ENCODE data around the gene MYCN.
"Not testable (repeated sequence)": the region's sequence is repeated elsewhere in the genome, so short reads cannot be mapped to it uniquely, and the experiment has no call there.

MYCN gene

DNA sequence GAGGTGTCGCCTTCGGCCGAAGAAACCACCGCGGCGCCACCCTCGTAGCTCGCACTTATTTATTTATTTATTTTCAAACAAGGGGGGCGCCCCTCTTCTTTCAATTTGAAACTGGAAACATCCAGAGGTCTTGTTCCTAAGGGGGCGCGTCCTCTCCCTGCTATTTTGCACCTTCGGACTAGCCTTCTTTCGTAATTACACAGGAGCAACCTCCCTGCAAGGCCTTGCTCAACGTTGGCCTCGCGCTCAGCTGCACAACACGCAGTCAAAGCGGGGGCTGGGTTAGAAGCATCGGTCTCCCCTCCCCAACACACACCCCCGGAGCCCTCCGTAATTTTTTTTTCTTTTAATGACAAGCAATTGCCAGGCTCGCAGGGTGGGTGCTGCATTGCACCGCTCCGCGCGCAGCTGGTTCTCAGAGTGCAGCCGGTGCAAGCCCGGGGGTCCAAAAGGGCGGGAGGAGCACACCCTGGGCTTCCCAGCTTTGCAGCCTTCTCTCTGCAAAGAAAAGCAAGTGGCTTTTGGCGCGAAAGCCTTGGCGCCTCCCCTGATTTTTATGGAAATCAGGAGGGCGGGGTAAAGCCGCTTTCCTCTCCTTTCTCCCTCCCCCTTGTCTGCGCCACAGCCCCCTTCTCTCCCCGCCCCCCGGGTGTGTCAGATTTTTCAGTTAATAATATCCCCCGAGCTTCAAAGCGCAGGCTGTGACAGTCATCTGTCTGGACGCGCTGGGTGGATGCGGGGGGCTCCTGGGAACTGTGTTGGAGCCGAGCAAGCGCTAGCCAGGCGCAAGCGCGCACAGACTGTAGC is at the start of gene MYCN:
Gene MYCN, plus strand, starts transcription at position 697 of the 807 bp plus-strand sequence. CDS start 1,515 bp downstream, outside the sequence.
- DNase-seq, result peak; percentile 7 to 23

DNA sequence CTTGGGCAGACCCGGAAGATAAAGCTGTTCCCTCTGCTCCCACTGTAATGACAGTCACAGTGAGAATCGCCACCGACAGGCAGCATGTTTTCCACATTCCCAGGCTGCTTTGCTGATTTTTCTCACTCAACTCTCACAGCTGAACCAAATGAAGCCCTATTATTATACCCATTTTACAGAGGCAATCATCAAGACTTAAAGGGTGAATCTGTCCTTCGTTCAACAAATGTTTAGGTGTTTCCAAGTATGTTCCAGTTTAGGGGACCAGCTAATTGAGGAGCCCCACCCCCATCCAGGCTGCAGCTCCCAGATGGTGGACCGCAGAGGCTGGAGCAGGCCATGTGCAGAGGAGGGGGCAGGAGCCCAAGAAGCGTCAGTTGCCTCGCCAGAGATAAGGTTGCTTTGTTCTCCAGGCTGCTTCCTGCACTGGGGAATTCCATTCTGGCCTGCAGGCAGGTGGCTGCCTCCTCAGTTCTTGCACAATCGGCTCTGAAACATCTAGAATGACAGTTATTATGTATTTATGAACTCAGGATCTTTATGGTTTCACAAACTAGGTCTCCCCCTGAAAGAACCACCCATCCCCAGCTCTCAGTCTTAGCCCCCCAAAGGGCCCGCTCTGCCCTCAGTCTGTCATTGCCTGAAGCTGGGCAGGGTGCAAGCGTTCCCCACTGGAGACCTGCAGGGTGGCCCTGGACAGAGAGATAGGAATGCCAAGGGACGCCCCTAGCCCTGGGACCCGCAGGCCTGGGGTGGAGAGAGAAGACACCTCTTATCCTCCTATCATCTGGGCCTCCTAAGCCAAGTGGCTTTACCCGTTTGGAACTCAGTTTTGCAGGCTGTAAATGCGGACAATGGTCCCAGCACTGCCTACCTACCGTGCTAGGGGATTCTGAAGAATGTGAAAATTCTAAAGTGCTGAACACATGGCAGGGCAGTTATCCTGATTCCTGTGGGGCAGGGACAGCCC is 49.1 kb upstream of the MYCN start:
- no peak for DNase-seq

DNA sequence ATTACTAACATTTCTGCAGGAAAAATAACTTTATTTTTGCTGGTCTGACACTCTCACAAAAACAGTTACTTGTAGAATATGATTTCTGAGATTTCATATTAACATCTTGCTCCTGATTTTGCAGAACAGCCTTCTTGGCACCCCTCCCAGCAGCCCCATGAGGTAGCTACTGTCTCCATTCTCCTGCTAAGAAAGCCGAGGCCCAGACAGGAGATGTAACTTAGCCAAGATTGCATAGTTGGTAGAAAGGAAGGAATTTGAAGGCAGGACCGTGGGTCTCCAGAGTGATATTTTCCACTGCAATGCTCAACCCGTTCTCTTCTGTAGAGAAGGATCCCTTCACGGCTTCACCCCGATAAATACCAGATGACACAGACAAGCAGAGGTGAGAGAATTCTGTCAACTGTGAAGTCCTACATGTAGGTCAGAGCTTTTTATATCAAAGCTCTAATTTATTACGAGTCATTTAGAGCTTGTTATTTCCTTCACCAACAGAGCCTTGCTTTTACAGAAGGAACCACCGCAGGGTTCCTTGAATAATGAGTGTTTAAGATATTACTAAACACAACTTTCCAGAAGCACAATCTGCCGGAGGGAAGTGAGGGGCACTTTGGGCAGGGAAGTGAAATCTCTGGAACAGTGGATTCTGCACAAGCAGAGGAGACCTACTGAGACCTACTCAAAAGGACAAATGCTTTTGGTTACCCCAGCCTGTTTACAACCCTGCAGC is 48.0 kb upstream of the MYCN start:
- DNase-seq, result no peak

DNA sequence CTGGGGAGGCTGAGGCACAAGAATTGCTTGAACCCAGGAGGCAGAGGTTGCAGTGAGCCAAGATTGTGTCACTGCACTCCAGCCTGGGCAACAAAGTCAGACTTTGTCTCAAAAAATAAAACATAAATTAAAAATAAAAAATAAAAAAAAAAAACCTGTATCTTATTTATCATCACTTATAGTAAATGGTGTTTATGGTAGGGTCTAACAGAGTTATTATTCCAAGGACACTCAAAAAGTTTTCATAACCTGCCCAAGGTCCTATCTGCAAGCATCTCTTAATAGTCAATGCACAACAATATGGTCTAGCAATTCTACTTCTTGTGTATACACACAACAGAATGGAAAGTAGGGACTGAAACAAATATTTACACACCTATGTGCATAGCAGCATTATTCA is 47.3 kb upstream of the MYCN start:
- no peak for DNase-seq

DNA sequence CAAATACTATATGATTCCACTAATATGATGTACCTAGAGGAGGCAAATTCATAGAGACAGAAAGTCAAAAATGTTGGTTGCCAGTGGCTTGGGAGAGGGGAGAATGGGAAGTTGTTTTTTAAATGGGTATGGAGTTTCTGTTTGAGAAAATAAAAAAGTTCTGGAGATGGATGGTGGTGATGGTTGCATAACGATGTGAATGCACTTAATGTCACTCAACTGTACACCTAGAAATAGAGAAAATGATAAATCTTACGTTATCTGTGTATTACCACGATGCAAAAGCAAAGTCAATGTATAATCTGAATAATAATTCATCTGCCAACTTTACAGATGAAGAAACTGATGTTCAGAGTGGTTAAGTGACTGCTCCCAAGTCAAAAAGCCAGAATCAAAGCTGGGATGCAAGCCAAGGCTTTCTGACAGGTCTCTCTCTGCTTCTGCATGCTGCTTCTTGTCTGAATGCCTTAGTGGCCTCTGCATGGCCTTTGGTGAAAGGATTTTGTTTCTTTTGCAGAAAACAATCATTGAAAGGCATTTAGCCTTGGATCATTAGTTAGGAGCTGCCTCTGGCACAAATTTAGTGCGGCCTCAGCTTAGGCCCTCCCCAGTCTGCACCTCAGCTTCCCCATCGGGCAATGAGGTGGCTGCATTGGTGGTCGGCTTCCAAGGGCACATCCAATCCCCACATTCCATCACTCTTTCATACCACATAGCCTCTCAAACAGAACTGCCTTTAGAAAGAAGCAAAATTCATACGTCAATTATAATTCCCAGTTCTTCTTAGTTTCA is 46.5 kb upstream of the MYCN start:
- DNase-seq, result no peak

DNA sequence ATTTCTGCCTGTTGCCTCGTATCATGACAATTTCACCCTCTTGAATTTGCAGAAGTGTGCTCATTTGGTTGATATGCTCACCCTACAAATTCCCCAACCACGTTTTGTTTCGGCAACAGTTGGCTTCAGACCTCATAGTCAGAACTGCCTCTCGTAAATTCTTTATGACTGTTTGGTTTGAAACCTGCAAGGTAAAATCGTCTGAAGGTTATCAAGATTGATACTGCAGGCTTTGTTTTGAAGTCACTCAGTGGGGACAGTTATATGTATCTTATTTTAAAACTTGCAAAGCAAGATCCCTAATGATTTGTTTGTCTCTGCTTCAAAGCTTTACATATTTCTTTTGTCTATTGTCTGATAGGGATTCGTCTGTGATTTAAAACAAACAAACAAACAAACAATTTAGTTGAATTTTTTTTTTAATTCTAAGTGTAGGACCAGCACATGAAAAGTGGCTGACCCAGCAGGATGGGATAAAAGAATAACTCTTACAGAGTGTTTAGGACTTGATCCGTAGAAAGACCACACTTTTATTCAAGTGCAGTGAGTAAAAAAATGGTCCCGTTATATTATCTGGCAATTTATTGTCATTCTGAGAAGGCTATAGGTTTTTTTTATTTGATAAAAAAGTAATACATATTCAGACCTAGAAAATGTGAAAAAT is 45.7 kb upstream of the MYCN start:
- no peak for DNase-seq

DNA sequence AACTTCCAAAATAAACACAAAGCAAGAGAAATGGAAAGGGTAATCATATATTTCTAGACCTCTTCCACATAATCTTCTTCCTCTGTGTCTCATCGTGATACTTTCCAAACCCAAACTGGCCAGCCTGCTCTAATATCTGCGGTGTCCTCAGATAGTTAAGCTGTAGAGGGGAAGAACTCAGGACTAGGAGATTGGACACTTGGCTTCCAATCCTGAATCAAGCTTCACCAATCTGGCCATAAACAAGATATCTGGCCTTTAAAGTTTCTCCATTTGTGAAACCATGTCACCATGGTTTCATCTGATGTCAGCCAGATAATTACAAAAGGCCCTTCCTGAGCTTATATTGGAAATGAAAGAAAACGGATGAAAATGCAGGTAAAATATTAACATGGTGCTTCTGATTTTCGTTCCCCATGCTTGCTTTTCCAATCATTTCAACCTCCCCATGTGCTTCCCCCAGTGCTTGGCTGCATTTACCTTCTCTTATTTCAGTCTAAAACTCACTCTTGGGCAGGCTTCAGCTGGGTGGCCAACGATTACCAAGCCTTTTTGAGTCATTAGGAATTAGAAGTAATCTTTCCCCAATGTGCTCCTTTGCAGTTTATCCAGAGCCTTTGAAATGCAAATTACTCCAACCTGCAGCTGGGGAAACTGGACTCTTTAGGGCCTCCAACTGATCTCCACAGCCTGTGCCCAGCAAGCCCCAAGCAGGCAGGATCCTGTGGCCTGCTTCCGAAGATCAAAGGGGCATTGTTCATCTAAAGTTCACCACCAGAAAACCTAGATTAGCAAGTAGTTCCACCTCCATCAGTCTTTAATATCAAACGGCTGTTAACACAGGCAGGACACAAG is 44.5 kb upstream of the MYCN start:
- DNase-seq, result no peak

DNA sequence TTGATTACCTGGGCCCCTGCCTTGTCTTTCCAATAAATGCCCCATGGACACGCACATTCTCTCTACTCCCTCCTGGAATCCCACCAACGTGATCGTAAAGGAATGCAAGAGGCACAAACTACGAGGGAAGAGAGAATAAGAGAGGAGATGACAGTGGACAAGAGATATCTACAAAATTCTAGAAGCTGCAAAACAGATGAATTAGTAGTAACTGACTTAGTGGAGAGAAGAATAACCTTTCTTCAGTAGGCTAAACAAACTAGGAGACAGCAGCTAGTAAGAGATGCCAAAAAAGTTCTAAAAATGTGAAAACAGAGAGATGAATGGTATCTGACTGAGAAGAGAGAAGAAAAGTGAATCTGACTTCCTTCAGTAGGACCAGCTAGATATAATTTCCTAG is 43.5 kb upstream of the MYCN start:
- no peak for DNase-seq

DNA sequence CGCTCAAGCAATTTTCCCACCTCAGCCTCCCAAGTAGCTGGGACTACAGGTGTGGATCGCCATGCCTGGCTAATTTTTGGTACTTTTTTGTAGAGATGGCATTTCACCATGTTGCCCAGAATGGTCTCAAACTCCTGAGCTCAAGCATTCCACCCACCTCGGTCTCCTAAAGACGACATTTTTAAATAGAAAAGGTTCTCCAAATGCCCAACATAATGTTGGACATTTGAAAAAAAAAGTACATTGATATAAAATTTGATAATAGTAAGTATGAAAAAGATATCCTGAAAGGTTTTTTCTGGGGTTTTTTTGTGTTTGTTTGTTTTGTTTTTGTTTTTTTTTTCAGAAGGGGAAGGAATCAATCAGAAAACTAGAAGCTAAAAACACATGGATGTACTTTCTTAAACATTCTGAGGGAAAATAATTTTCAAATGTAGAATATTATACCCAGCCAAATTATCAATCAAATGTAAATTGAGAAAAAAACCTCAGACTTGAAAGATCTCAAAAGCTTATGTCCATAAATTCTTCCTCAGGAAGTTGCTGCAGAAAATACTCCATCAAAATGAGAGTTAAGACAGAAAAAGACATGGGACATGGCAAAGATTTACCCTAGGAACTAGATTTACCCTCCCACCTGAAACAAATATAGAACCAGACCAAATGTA is 42.8 kb upstream of the MYCN start:
- no peak for DNase-seq

DNA sequence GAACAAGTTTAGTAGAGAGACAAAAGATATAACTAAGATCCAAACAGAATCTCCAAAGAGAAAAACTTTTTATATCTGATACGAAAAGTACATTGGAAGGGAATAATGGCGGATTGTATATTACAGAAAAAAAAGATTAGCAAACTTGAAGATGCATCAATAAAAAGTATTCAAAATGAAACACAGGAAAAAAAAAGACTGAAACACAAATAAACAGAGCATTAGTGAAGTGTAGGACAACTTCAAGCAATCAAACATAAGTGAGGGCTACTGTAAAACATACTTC is 41.1 kb upstream of the MYCN start:
- no peak for DNase-seq

DNA sequence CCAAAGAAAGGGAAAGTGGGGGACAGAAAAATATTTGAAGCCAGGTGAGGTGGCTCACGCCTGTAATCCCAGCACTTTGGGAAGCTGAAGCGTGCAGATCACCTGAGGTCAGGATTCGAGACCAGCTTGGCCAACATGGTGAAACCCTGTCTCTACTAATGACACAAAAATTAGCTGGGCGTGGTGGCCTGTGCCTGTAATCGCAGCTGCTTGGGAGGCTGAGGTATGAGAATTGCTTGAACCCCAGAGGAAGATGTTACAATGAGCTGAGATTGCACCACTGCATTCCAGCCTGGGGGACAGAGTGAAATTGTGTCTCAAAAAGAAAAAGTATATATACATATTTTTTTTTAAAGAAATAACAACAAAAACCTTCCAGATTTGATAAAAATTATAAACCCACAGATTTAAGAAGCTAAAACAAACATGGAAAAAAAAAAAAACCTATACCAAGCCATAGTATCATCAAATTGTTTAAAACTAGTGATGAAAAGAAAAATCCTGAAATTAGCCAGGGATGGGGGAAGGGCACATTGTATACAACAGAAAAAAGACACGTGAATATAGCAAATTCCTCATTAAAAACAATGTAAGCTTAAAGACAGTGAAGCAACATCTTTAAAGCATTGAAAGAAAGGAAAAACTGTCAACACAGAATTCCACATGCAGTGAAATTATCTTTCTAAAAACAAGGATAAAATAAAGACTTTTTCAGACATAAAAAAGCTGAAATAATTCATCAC is 40.4 kb upstream of the MYCN start:
- DNase-seq, result no peak

DNA sequence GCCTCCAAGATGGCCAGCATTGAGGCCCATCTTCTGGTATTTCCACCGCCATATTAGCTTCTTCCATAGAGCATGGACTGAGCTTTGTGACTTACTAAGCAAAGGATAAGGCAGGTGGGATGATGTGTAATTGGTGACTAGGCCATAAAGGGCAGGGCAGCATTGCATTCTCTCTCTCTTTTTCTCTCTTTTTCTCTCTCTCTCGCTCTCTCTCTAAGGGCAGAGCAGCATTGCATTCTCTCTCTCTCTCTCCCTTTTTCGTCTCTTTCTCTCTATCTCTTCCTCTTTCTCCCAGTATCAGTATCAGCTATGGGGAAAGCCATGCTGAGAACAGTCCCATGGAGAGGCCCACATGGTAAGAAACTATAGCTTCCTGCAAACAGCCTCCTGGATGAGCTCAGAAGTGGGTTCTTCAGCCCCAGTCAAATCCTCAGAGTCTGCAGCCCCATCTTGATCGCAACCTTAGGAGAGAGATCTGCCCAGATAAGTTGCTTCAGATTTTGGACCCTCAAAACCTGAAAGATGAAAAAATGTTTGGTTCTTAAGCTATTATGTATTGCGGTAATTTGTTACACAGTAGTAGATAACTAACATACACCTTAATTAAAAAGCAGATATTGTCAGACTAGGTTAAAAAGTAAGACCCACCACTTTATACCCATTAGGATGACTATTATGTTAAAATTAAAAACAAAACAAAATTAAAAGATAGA is 39.1 kb upstream of the MYCN start:
- no peak for DNase-seq

DNA sequence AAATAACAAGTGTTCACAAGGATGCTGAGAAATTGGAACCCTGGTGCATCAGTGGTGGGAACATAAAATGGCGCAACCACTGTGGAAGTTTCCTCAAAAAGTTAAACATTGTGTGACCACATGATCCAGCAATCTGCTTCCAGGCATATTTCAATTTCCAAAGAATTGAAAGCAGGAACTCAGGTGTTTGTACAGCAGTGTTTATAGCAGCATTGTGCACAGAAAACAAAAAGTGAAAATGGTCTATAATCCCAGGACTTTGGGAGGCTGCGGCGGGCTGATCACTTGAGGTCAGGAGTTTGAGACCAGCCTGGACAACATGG is 38.6 kb upstream of the MYCN start:
- DNase-seq, result no peak

DNA sequence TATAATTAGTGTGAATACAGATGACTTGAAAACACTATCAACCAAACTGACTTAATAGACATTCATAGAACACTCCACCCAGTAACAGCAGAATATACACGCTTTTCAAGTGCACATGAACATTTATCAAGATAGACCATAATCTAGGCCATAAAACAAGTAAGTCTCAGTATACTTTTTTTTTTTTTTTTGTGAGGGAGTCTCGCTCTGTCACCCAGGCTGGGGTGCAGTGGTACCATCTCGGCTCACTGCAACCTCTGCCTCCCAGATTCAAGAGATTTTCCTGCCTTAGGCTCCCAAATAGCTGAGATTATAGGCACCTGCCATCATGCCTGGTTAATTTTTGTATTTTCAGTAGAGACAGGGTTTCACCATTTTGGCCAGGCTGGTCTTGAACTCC is 36.4 kb upstream of the MYCN start:
- DNase-seq, result not testable (repeated sequence)

DNA sequence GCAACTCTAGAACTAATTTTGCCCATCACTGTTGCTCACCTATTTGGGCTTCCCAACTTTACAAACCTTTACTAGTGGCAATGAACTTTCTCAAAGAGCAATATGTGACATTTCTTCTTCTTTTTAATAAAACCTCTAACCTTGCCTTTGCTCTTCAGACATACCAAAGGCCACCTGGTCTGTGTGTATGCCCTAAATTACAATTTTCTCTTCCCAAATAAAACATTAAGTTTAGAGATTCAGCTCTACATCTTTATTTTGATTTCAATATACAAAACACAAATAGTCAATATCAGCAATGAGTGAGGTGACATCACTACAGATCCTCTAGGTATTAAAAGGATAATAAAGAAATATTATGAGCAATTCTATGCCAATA is 35.1 kb upstream of the MYCN start:
- DNase-seq, result no peak

DNA sequence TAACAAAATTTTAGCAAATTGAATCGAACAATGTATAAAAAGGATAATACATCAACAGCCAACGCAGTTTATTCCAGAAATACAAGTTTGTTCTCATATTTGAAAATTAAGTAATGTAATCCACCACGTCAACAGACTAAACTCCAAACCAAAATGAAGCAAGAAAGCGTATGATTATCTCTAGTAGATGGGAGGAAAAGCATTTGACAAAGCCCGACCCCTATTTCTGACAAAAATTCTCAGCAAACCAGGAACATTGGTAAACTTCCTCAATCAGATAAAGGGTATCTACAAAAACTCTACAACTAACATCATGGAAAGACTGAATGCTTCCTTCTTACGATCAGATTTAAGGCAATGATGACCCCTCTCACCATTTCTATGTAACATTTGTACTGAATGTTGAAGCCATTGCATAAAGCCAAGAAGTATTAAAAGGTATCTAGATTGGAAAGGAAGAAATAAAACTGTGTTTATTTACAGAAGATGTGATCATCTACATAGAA is 34.3 kb upstream of the MYCN start:
- DNase-seq, result no peak

DNA sequence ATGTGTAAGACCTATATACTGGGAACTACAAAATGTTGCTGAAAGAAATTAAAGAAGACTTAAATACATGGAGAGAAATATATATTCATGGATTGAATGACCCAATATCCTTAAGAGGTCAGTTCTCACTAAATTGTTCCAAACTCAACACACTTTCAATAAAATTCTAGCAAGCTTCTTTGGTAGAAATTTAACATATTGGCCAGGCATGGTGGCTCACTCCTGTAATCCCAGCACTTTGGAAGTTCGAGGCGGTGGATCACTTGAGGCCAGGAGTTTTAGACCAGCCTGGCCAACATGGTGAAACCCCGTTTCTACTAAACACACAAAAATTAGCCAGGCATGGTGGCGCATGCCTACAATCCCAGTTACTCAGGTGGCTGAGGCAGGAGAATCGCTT is 33.6 kb upstream of the MYCN start:
- no peak for DNase-seq

DNA sequence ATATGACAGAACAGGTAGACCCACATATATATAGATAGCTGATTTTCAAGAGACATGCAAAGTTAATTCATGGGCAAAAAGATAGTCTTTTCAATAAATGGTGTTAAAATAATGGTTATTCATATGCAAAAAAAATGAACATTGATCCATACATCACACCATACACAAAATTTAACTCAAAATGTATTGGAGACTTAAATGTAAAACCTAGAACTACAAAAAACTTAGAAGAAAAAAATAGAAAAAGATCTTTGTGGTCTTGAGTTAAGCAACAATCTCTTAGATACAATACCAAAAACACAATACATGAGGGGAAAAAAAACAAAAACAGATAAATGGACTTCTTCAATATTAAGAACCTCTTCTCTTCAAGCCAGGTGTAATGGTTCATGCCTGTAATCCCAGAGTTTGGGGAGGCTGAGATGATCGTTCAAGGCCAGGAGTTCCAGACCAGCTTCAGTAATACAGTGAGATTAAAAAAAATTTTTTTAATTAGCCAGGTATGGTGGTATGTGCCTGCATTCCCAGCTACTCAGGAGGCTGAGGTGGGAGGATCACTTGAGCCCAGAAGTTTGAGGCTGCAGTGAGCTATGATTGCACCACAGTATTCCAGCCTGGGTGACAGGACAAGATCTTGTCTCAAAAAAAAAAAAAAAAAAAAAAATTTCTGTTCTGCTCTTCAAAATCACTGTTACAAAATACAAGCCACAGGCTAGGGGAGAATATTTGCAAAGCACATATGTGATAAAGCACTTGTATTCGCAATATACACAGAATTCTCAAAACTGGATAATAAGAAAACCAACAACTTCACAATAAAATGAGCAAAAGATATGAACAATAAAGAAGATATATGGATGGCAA is 32.7 kb upstream of the MYCN start:
- DNase-seq, result no peak

Data from CD4-positive, alpha-beta T cell treated with Interferon alpha-2 for 1 hour (primary cell).